SU-DHL-6 (cell line): ENCODE results near the gene FOLR1.

Experiments used
- H2AFZ ChIP-seq: fragments of 200-600 bp; sonication (generic); 2 replicates; pipeline ENCODE4 v1.6.1; 2014; ENCODE audit warnings: low read depth, mild to moderate bottlenecking, moderate library complexity, mixed read lengths, antibody characterized with exemption, low read length; ENCODE audit not compliant: severe bottlenecking
- H3F3A ChIP-seq: fragments of 200-600 bp; shearing (Covaris generic); 2 replicates; pipeline ENCODE4 v1.6.0; 2016; ENCODE audit warnings: antibody characterized with exemption, mild to moderate bottlenecking; ENCODE audit not compliant: insufficient read depth
- H3K27ac ChIP-seq: fragments of 200-600 bp; sonication (generic); 2 replicates; pipeline ENCODE4 v1.5.1; 2016; ENCODE audit warnings: low read depth, mild to moderate bottlenecking, low read length, moderate library complexity, mixed read lengths
- H3K27me3 ChIP-seq: fragments of 200-600 bp; sonication (generic), shearing (Covaris generic); 2 replicates; pipeline ENCODE4 v1.6.0; 2014; ENCODE audit warnings: mild to moderate bottlenecking, low read length
- H3K36me3 ChIP-seq: fragments of 200-600 bp; sonication (generic); 2 replicates; pipeline ENCODE4 v1.6.1; 2014; ENCODE audit warnings: mild to moderate bottlenecking, low read length, mixed read lengths
- H3K4me2 ChIP-seq: fragments of 300-600, 200-600 bp; shearing (Covaris generic), sonication (generic); 2 replicates; pipeline ENCODE4 v1.6.0; 2014; ENCODE audit warnings: low read length, low read depth, mild to moderate bottlenecking; ENCODE audit not compliant: poor library complexity, severe bottlenecking
- H3K4me3 ChIP-seq: fragments of 200-600 bp; sonication (generic); 2 replicates; pipeline ENCODE4 v1.5.1; 2014; ENCODE audit warnings: antibody characterized with exemption, low read length, mild to moderate bottlenecking, mixed read lengths; ENCODE audit not compliant: insufficient read depth, poor library complexity, severe bottlenecking
- H3K79me2 ChIP-seq: fragments of 200-600 bp; sonication (generic); 2 replicates; pipeline ENCODE4 v1.6.1; 2014; ENCODE audit warnings: mild to moderate bottlenecking, low read length, moderate library complexity; ENCODE audit not compliant: insufficient read depth
- H3K9ac ChIP-seq: fragments of 200-600 bp; sonication (generic); 2 replicates; pipeline ENCODE4 v1.7.0; 2014; ENCODE audit warnings: mild to moderate bottlenecking, low read length
- H3K9me2 ChIP-seq: fragments of 200-600 bp; sonication (generic); replicated peaks from 2 replicates; pipeline ENCODE4 v1.6.1; 2014; ENCODE audit warnings: low read length; ENCODE audit not compliant: insufficient read depth
- H3K9me3 ChIP-seq: fragments of 200-600 bp; sonication (generic); 2 replicates; pipeline ENCODE4 v1.6.1; 2014; ENCODE audit warnings: low read length, mixed read lengths; ENCODE audit not compliant: insufficient read depth
- H4K20me1 ChIP-seq: fragments of 200-600 bp; sonication (generic); 2 replicates; pipeline ENCODE4 v1.6.1; 2014; ENCODE audit warnings: low read depth, mild to moderate bottlenecking, antibody characterized with exemption, low read length, moderate library complexity, mixed read lengths
- EZH2phosphoT487 ChIP-seq: fragments of 200-600 bp; sonication (generic), shearing (Covaris generic); conservative IDR thresholded peaks from 2 replicates; pipeline ENCODE4 v1.6.1; 2018; ENCODE audit warnings: mild to moderate bottlenecking, antibody characterized with exemption, low read length, moderate library complexity, mixed read lengths
- TF ChIP-seq, protein P1 (sequence below): fragments of 200-600 bp; sonication (generic); IDR thresholded peaks from one replicate; pipeline ENCODE4 v1.5.1; 2017; ENCODE audit warnings: antibody characterized with exemption, mild to moderate bottlenecking, low read length, moderate library complexity; ENCODE audit not compliant: insufficient read depth, poor library complexity, severe bottlenecking

FOLR1 gene

DNA sequence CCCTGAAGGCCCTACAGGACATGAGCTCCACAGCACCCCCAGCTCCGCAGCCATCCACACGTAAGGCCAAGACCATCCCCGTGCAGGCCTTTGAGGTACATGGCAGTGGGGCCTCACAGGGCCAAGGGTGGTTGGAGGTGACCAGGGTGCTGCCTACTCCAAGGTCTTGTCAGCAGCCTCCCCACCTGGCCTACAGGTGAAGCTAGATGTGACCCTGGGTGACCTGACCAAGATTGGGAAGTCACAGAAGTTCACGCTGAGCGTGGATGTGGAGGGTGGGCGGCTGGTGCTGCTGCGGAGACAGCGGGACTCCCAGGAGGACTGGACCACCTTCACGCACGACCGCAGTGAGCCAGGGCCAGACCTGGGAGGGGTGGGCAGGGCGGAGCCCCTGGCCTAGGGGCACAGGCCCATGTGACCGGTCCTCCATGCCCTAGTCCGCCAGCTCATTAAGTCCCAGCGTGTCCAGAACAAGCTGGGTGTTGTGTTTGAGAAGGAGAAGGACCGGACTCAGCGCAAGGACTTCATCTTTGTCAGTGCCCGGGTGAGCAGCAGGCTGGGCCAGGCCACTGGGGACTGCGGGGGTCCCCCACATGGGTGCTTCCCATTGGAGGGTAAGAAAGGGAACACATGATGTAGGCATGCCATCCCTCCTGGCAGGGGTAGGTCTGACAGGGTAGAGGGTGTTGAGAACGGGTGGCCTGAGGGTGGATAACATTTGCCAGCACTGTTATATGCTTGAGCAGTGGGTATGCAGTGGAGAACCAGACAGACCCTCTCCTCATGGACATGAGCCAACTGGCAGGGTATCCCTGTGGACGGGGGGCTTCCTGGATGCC, 38.2 kb downstream of the FOLR1 start:
- Histone ChIP-seq H3F3A (peaks cover 8% of the 10 kb centered on the region; the same call in 1 of the 2 replicates), H2AFZ (no peak overlapping the region), H3K4me3 (no peak overlapping the region), H3K9me3 (no peaks in the 10 kb centered on the region), H4K20me1 (no peaks in the 10 kb centered on the region), H3K27ac (no peak overlapping the region), H3K36me3 (no peaks in the 10 kb centered on the region), H3K79me2 (peaks cover 8% of the 10 kb centered on the region; the same call in 1 of the 2 replicates), H3K9ac (no peak overlapping the region), H3K4me2 (no peak overlapping the region), H3K9me2 (no peaks in the 10 kb centered on the region), H3K27me3 (no peaks in the 10 kb centered on the region)
- TF ChIP-seq, protein P1, sequence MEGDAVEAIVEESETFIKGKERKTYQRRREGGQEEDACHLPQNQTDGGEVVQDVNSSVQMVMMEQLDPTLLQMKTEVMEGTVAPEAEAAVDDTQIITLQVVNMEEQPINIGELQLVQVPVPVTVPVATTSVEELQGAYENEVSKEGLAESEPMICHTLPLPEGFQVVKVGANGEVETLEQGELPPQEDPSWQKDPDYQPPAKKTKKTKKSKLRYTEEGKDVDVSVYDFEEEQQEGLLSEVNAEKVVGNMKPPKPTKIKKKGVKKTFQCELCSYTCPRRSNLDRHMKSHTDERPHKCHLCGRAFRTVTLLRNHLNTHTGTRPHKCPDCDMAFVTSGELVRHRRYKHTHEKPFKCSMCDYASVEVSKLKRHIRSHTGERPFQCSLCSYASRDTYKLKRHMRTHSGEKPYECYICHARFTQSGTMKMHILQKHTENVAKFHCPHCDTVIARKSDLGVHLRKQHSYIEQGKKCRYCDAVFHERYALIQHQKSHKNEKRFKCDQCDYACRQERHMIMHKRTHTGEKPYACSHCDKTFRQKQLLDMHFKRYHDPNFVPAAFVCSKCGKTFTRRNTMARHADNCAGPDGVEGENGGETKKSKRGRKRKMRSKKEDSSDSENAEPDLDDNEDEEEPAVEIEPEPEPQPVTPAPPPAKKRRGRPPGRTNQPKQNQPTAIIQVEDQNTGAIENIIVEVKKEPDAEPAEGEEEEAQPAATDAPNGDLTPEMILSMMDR, result no peak
- no peak for TF ChIP-seq EZH2phosphoT487

GRCh38 chr11:72230764-72231365, 38.9 kb downstream of the FOLR1 start:
- H3F3A ChIP-seq, result peaks cover under 1% of the 10 kb centered on the region; the same call in 1 of the 2 replicates
- no peaks in the 10 kb centered on the region for H4K20me1 ChIP-seq
- H3K9me2 ChIP-seq, result no peaks in the 10 kb centered on the region
- H3K27me3 ChIP-seq, result no peaks in the 10 kb centered on the region
- no peak overlapping the region for H3K9ac ChIP-seq
- no peaks in the 10 kb centered on the region for H3K9me3 ChIP-seq
- peaks cover under 1% of the 10 kb centered on the region; the same call in 1 of the 2 replicates for H3K79me2 ChIP-seq
- no peak overlapping the region for H3K4me3 ChIP-seq
- no peak overlapping the region for H2AFZ ChIP-seq
- H3K36me3 ChIP-seq, result no peaks in the 10 kb centered on the region
- H3K4me2 ChIP-seq, result no peak overlapping the region
- TF ChIP-seq EZH2phosphoT487, result no peak
- H3K27ac ChIP-seq, result no peak overlapping the region

- Histone ChIP-seq H3K9me2 (no peaks in the 10 kb centered on the region), H4K20me1 (no peaks in the 10 kb centered on the region), H3K79me2 (no peaks in the 10 kb centered on the region; the same call in 1 of the 2 replicates), H3K4me3 (no peak overlapping the region), H3K36me3 (no peaks in the 10 kb centered on the region), H2AFZ (no peak overlapping the region), H3F3A (peaks cover 5% of the 10 kb centered on the region), H3K9ac (no peak overlapping the region), H3K9me3 (no peaks in the 10 kb centered on the region), H3K27me3 (no peaks in the 10 kb centered on the region), H3K4me2 (no peak overlapping the region), H3K27ac (no peak overlapping the region)
- no peak for TF ChIP-seq EZH2phosphoT487
- TF ChIP-seq, protein P1, result no peak
Measured at GRCh38 chr11:72231396-72232259, 39.7 kb downstream of the FOLR1 start.
